Suprapubic skin (tissue), 4 donors: ENCODE data around the gene MED26. TPM values are rescaled to one million over a fixed set of nuclear protein-coding genes. Genes with fewer than 3 reads are reported as not detected.
A peak's percentile ranks its signal among the peaks of the same experiment; 100 is the strongest.

Source experiments
- DNase-seq, 2 donors: peaks; one replicate each; pipeline ENCODE4 v3.0.0-alpha.2; 2019; ENCODE audit warnings: low spot score in 2 of 2
- H3K27ac ChIP-seq: fragments of 200-600 bp; sonication (generic); one replicate; pipeline ENCODE4 v1.5.1; 2019
- H3K27me3 ChIP-seq: fragments of 200-600 bp; sonication (generic); one replicate; pipeline ENCODE4 v1.5.1; 2019
- H3K36me3 ChIP-seq: fragments of 200-600 bp; sonication (generic); one replicate; pipeline ENCODE4 v1.5.1; 2019
- H3K4me1 ChIP-seq: fragments of 200-600 bp; sonication (generic); one replicate; pipeline ENCODE4 v1.5.1; 2019
- H3K4me3 ChIP-seq: fragments of 200-600 bp; sonication (generic); one replicate; pipeline ENCODE4 v1.5.1; 2019; ENCODE audit warnings: mild to moderate bottlenecking
- H3K9me3 ChIP-seq: fragments of 200-600 bp; sonication (generic); one replicate; pipeline ENCODE4 v1.5.1; 2019
- CTCF ChIP-seq, 2 donors: fragments of 200-600 bp in 1 of 2; fragments of 450-650 bp in 1 of 2; sonication (generic) in 1 of 2; IDR thresholded peaks; one replicate each; pipeline ENCODE4 v1.5.1; 2016 to 2019; ENCODE audit warnings: antibody characterized with exemption in 2 of 2, mild to moderate bottlenecking in 1 of 2, moderate library complexity in 1 of 2
- EP300 ChIP-seq: sonication (generic); formaldehyde crosslinking; IDR thresholded peaks from one replicate; pipeline ENCODE4 v1.6.1; 2017; ENCODE audit warnings: antibody characterized with exemption
- POLR2A ChIP-seq, 2 donors: fragments of 450-650 bp; IDR thresholded peaks; one replicate each; pipeline ENCODE4 v1.6.1; 2017; ENCODE audit warnings: antibody characterized with exemption in 2 of 2, mild to moderate bottlenecking in 2 of 2, moderate library complexity in 2 of 2
- POLR2AphosphoS5 ChIP-seq, 3 donors: sonication (generic); formaldehyde crosslinking; IDR thresholded peaks; one replicate each; pipeline ENCODE4 v1.6.1; 2017; ENCODE audit warnings: antibody characterized with exemption in 3 of 3
- WGBS: methylation state at CpG from one replicate; pipeline ENCODE4 v1.1.5; 2018; 5-methylcytosine and 5-hydroxymethylcytosine counted together
- total RNA-seq, 4 donors: library from RNA; depleted of rRNA; stranded (reverse); fragments of >200 nt; gene quantifications; one replicate each; pipeline ENCODE4 v1.1.0, GENCODE V29; 2016

MED26 gene
- total RNA-seq, 4 donors from 2014 or later: 13.1 to 15.4 (median 14.6) TPM

- no peaks in the 10 kb centered on the region for H3K27me3 ChIP-seq
- WGBS: 89% methylated on average over 8 of the region's 13 CpGs
- peak overlapping the region; percentile 65 for H3K27ac ChIP-seq
- TF ChIP-seq POLR2AphosphoS5 (IDR thresholded peaks at IDR 0.05) (no peak), EP300 (no peak), POLR2A (IDR thresholded peaks at IDR 0.05) (no peak), CTCF (IDR thresholded peaks at IDR 0.05) (no peak)
- peak in 1 of 2 donors; percentile 60 for DNase-seq
- H3K4me1 ChIP-seq: peaks cover 95% of the 10 kb centered on the region
- peak overlapping the region; percentile 12 for H3K4me3 ChIP-seq
- H3K36me3 ChIP-seq: peaks cover 4% of the 10 kb centered on the region
- H3K9me3 ChIP-seq: no peaks in the 10 kb centered on the region
Measured at GRCh38 chr19:16585094-16585801, 42.8 kb downstream of the MED26 start.

GRCh38 chr19:16584248-16585093 is 43.5 kb downstream of the MED26 start:
- peaks cover 91% of the 10 kb centered on the region for H3K4me1 ChIP-seq

GRCh38 chr19:16582486-16583261 is 45.3 kb downstream of the MED26 start:
- peaks cover 13% of the 10 kb centered on the region for H3K36me3 ChIP-seq
- peak overlapping the region; percentile 52 for H3K27ac ChIP-seq
- H3K27me3 ChIP-seq: no peaks in the 10 kb centered on the region
- no peak for TF ChIP-seq POLR2A (IDR thresholded peaks at IDR 0.05)
- no peak for TF ChIP-seq CTCF (IDR thresholded peaks at IDR 0.05)
- TF ChIP-seq EP300: no peak
- TF ChIP-seq POLR2AphosphoS5 (IDR thresholded peaks at IDR 0.05): no peak
- DNase-seq: peak in 1 of 2 donors; percentile 56
- no peaks in the 10 kb centered on the region for H3K9me3 ChIP-seq
- WGBS: 90% methylated on average over 9 of the region's 10 CpGs
- peaks cover 81% of the 10 kb centered on the region for H3K4me1 ChIP-seq
- no peak overlapping the region for H3K4me3 ChIP-seq

More at GRCh38 chr19:16584248-16585093, 43.5 kb downstream of the MED26 start:
- WGBS: 13% methylated on average over 15 of the region's 15 CpGs
- H3K27ac ChIP-seq: peak overlapping the region; percentile 65
- peaks cover 4% of the 10 kb centered on the region for H3K36me3 ChIP-seq
- peak overlapping the region; percentile 12 for H3K4me3 ChIP-seq
- peak; percentile 91 to 92 for DNase-seq
- no peaks in the 10 kb centered on the region for H3K27me3 ChIP-seq
- no peaks in the 10 kb centered on the region for H3K9me3 ChIP-seq
- TF ChIP-seq CTCF (IDR thresholded peaks at IDR 0.05) (no peak), POLR2AphosphoS5 (IDR thresholded peaks at IDR 0.05) (no peak)

- peak overlapping the region; percentile 52 for H3K27ac ChIP-seq
- no peak for DNase-seq
- H3K9me3 ChIP-seq: no peaks in the 10 kb centered on the region
- 70% methylated on average over 6 of the region's 6 CpGs for WGBS
- no peak overlapping the region for H3K4me3 ChIP-seq
- peaks cover 20% of the 10 kb centered on the region for H3K36me3 ChIP-seq
- peaks cover 74% of the 10 kb centered on the region for H3K4me1 ChIP-seq
- no peak for TF ChIP-seq POLR2AphosphoS5 (IDR thresholded peaks at IDR 0.05)
- no peak for TF ChIP-seq EP300
- no peak for TF ChIP-seq CTCF (IDR thresholded peaks at IDR 0.05)
- TF ChIP-seq POLR2A (IDR thresholded peaks at IDR 0.05): no peak
- H3K27me3 ChIP-seq: no peaks in the 10 kb centered on the region
Measured at GRCh38 chr19:16581971-16582343, 46.0 kb downstream of the MED26 start.
